Chondrocyte (in vitro differentiated cells): ENCODE measurements around the gene FER. TPM values are rescaled to one million over a fixed set of nuclear protein-coding genes. Genes with fewer than 3 reads are reported as not detected.

Source experiments
- DNase-seq: peaks from one replicate; pipeline ENCODE4 v3.0.0; 2021; ENCODE audit warnings: mixed read lengths, low spot score
- H3K27ac Mint-ChIP-seq: one replicate; pipeline ENCODE4 v1.8.0; 2021; ENCODE audit warnings: mild to moderate bottlenecking, moderate library complexity, mixed read lengths; ENCODE audit not compliant: unreplicated experiment
- H3K27me3 Mint-ChIP-seq: 2 replicates; pipeline ENCODE4 v1.8.0; 2021; ENCODE audit warnings: low read depth, mixed read lengths
- H3K36me3 Mint-ChIP-seq: 2 replicates; pipeline ENCODE4 v1.8.0; 2021; ENCODE audit warnings: low read depth, mixed read lengths
- H3K4me1 Mint-ChIP-seq: 2 replicates; pipeline ENCODE4 v1.8.0; 2021; ENCODE audit warnings: low read depth, mild to moderate bottlenecking, mixed read lengths
- H3K4me3 Mint-ChIP-seq: one replicate; pipeline ENCODE4 v1.8.0; 2021; ENCODE audit warnings: mild to moderate bottlenecking, moderate library complexity, mixed read lengths; ENCODE audit not compliant: unreplicated experiment
- H3K9me3 Mint-ChIP-seq: 2 replicates; pipeline ENCODE4 v1.8.0; 2021; ENCODE audit warnings: low read depth, mixed read lengths
- CTCF ChIP-seq: fragments of 200-600 bp; sonication (generic); IDR thresholded peaks from 2 replicates; pipeline ENCODE4 v1.5.0; 2021; ENCODE audit warnings: antibody characterized with exemption, mild to moderate bottlenecking, moderate library complexity
- total RNA-seq: library from RNA; stranded (reverse); gene quantifications from 3 replicates; pipeline ENCODE4 v1.2.1, GENCODE V29; 2021

The FER gene
- total RNA-seq, 1 donor from 2014 or later = 23.5 TPM

DNA sequence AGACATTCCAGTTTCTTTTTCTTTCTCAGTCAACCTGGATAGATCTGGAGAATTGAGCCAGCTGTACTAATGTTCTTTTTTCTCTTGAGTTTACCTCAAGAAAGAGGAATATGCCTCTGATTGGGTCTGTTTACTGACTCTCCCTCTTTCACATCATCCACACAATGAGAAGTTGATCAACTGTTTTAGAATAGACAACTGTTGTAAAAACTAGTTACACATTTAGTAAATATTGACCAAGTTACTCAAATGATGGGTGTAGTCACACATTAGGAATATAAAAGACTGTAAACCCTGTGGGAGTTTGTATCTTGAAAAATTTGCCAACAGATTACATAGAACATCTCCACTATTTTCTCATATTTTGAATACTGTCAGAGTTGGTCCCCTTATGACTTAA is 330.8 kb downstream of the FER start:
- Mint-ChIP-seq H3K9me3 (no peaks in the 10 kb centered on the region), H3K27me3 (no peaks in the 10 kb centered on the region), H3K27ac (no peak overlapping the region), H3K4me1 (peaks cover 21% of the 10 kb centered on the region), H3K4me3 (no peak overlapping the region), H3K36me3 (no peaks in the 10 kb centered on the region)
- no peak for DNase-seq
- no peak for TF ChIP-seq CTCF

- no peak for TF ChIP-seq CTCF
- Mint-ChIP-seq H3K9me3 (no peaks in the 10 kb centered on the region), H3K27ac (no peak overlapping the region), H3K4me1 (peaks cover 9% of the 10 kb centered on the region), H3K27me3 (no peaks in the 10 kb centered on the region), H3K36me3 (no peaks in the 10 kb centered on the region), H3K4me3 (no peak overlapping the region)
- no peak for DNase-seq
Measured at GRCh38 chr5:109080481-109080880, 332.8 kb downstream of the FER start.

DNA sequence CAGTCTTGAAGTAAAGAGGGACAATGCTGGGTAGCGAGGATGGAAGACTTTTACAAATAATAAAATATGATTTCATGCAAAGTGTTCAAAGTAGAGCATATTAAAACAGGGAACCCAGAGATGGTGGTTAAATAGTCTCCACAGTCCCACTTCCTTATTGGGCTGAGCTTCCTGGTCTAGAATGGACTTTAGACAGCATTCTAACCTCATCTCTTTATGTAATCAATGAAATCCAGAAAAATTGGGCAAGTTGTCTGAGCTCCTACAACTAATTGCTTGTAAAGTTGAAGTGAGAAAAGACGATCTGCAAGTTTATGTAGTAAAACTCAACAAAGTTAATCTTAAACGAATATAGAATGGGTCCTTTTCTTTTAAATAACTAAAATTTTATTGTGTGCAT is 333.2 kb downstream of the FER start:
- H3K27ac Mint-ChIP-seq = no peak overlapping the region
- no peaks in the 10 kb centered on the region for H3K9me3 Mint-ChIP-seq
- no peak for DNase-seq
- TF ChIP-seq CTCF = no peak
- H3K27me3 Mint-ChIP-seq = no peaks in the 10 kb centered on the region
- no peak overlapping the region for H3K4me3 Mint-ChIP-seq
- no peaks in the 10 kb centered on the region for H3K36me3 Mint-ChIP-seq
- peaks cover 9% of the 10 kb centered on the region for H3K4me1 Mint-ChIP-seq

- Mint-ChIP-seq H3K27ac (no peak overlapping the region), H3K27me3 (no peaks in the 10 kb centered on the region), H3K4me3 (no peak overlapping the region), H3K4me1 (peaks cover 9% of the 10 kb centered on the region), H3K9me3 (no peaks in the 10 kb centered on the region), H3K36me3 (no peaks in the 10 kb centered on the region)
- no peak for DNase-seq
- no peak for TF ChIP-seq CTCF
Measured at GRCh38 chr5:109083937-109084336, 336.2 kb downstream of the FER start.

- Mint-ChIP-seq H3K4me3 (no peak overlapping the region), H3K27ac (no peak overlapping the region), H3K9me3 (peaks cover 2% of the 10 kb centered on the region), H3K4me1 (no peaks in the 10 kb centered on the region), H3K27me3 (no peaks in the 10 kb centered on the region), H3K36me3 (no peaks in the 10 kb centered on the region)
- no peak for DNase-seq
- TF ChIP-seq CTCF = no peak
Measured at GRCh38 chr5:109089191-109089590, 341.5 kb downstream of the FER start.
